Ectodermal cell (in vitro differentiated cells): ENCODE results near the gene MED13L.
"Not testable (repeated sequence)": the region's sequence is repeated elsewhere in the genome, so short reads cannot be mapped to it uniquely, and the experiment has no call there.

ENCODE experiments used
- H3K27ac ChIP-seq: 2 replicates; pipeline ENCODE4 v1.7.0; 2013; ENCODE audit warnings: mild to moderate bottlenecking, low read depth, low read length; ENCODE audit not compliant: insufficient read depth, poor library complexity, severe bottlenecking
- H3K27me3 ChIP-seq: 2 replicates; pipeline ENCODE4 v1.7.0; 2013; ENCODE audit warnings: mild to moderate bottlenecking, low read length; ENCODE audit not compliant: insufficient read depth, control insufficient read depth, poor library complexity, severe bottlenecking
- H3K36me3 ChIP-seq: one replicate; pipeline ENCODE4 v1.7.0; 2013; ENCODE audit warnings: low read length; ENCODE audit not compliant: control insufficient read depth, insufficient read depth
- H3K4me1 ChIP-seq: one replicate; pipeline ENCODE4 v1.7.0; 2013; ENCODE audit warnings: low read length; ENCODE audit not compliant: control insufficient read depth, insufficient read depth
- H3K4me3 ChIP-seq: 2 replicates; pipeline ENCODE4 v1.7.0; 2013; ENCODE audit warnings: low read depth, low read length, control low read depth; ENCODE audit not compliant: insufficient read depth
- H3K9me3 ChIP-seq: 2 replicates; pipeline ENCODE4 v1.7.0; 2013; ENCODE audit warnings: mild to moderate bottlenecking, low read length, moderate library complexity; ENCODE audit not compliant: control insufficient read depth
- WGBS, 2 experiments: methylation state at CpG; one replicate each; pipeline ENCODE4 v1.1.7; 2013; ENCODE audit warnings: missing lambda C conversion rate in 2 of 2; 5-methylcytosine and 5-hydroxymethylcytosine counted together

MED13L gene

DNA sequence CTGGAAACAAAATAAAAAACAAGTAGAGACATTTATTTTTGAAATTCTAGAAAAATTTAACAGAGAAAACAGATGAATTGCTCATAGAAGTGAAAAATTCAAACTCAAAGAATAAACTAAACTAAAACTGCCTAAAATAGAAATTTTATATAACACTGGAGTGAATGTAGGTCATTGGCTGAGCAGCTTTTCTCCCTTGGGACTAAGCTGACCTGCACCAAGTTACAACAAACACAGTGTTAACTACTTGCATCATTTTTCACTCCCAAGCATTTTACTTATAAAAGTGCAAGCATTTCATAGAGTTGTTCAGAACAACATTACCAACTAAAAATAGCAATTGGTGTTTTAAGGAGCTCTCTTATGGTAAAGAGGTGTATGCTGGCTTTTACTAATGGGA, 298.1 kb downstream of the MED13L start:
- H3K4me1 ChIP-seq = no peaks in the 10 kb centered on the region
- H3K27ac ChIP-seq = no peak overlapping the region
- peaks cover 29% of the 10 kb centered on the region for H3K36me3 ChIP-seq
- H3K9me3 ChIP-seq = no peaks in the 10 kb centered on the region
- H3K27me3 ChIP-seq = no peaks in the 10 kb centered on the region
- H3K4me3 ChIP-seq = no peak overlapping the region

DNA sequence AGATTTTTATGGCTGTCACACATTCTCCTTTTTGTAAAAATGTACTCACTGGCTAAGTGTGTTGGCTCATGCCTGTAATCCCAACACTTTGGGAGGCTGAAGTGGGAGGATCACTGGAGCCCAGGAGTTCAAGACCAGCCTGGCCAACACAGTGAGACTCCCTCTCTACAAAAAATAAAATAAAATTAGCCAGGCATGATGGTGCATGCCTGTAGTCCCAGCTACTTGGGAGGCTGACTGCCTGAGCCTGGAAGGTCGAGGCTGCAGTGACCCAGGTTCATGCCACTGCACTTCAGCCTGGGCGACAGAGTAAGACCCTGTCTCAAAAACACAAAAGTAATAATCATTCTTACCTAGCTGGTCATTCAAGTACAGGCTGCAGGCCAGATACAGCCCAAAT, 300.7 kb downstream of the MED13L start:
- H3K4me3 ChIP-seq, H3K4me1 ChIP-seq, H3K9me3 ChIP-seq, H3K27ac ChIP-seq, H3K27me3 ChIP-seq: not testable (repeated sequence)
- H3K36me3 ChIP-seq = peaks cover 16% of the 10 kb centered on the region
- WGBS, 2 experiments = 91 to 94% methylated on average over 2 of the region's 2 CpGs

DNA sequence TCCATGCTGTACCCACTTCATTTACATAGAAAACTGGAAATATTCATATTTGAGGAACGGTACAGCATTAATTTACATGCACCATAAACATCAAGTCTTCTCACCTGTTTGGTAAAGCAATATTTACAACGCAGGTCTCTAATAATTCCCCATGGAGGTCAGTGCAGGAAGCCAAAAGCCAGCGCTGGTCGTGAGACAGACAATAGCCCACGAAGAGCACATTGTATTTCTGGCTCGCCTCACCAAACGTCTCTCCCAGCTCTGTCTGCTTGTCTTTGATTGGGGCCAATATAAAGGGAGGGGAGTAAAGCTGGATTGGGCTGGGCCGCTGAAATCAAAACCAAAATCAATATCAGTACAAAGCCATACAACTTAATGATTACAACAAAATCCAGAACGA, 302.1 kb downstream of the MED13L start:
- H3K36me3 ChIP-seq = peaks cover 24% of the 10 kb centered on the region
- H3K4me1 ChIP-seq = no peaks in the 10 kb centered on the region
- no peak overlapping the region for H3K4me3 ChIP-seq
- H3K27me3 ChIP-seq = no peaks in the 10 kb centered on the region
- WGBS, 2 experiments = 87 to 93% methylated on average over 9 of the region's 9 CpGs
- H3K9me3 ChIP-seq = no peaks in the 10 kb centered on the region
- no peak overlapping the region for H3K27ac ChIP-seq

DNA sequence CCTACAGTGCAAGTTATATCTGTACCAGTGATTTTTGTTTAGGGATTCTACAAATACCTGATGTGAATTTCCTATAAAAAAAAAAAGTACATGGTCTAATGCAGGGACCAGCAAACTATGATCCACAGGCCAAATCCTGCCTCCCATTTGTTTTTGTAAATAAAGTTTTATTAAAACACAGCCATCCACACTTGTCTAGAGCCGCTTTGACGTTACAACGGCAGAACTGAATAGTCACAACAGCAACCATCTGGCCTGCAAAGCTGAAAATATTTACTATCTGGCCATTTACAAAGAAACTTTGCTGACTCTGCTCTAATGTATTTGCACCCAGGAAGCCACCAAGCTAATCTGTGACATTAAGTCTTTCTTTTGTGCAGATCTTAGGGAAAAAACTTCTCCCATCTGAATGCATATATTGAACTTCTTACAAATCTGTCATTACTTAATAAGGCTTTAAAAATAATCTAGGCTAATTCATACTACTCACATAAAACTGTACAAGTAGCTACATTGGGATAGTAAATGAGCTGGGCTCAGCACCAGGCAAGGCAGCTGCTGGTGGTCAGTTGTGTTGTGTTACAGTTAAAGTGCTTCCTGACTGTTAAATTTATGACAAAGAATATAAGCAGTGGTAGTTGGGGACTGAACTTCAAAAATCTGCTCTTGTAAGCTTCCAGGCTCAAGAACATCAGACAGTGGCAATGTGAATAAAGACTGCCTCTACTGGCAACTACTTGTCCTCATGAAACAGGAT, 303.3 kb downstream of the MED13L start:
- peaks cover 24% of the 10 kb centered on the region for H3K36me3 ChIP-seq
- WGBS, 2 experiments = 97 to 99% methylated on average over 3 of the region's 3 CpGs
- no peaks in the 10 kb centered on the region for H3K27me3 ChIP-seq

DNA sequence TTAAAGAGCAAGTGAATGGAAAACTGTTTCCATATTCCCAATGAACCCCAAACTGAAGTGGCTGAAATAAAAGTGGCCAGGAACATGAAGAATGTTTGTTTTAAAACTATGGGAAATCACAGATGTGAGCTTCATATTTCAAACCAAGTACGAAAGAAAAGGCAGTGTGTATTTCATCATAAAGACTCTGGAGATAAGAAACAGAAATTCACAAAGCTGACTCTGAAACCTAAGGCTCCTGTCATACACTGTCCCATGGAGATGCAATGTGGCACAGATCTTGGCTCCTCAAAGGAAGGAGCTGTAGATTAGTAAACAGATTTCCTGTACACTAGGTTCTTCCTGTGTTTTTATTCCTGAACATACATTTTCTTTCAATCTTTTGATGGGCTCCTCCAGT, 304.4 kb downstream of the MED13L start:
- no peak overlapping the region for H3K4me3 ChIP-seq
- 100% methylated on average over 1 of the region's 1 CpG for WGBS, 2 experiments

More for the DNA sequence above, 303.3 kb downstream of the MED13L start:
- no peak overlapping the region for H3K27ac ChIP-seq
- no peaks in the 10 kb centered on the region for H3K4me1 ChIP-seq
- H3K4me3 ChIP-seq = no peak overlapping the region
- H3K9me3 ChIP-seq = no peaks in the 10 kb centered on the region

DNA sequence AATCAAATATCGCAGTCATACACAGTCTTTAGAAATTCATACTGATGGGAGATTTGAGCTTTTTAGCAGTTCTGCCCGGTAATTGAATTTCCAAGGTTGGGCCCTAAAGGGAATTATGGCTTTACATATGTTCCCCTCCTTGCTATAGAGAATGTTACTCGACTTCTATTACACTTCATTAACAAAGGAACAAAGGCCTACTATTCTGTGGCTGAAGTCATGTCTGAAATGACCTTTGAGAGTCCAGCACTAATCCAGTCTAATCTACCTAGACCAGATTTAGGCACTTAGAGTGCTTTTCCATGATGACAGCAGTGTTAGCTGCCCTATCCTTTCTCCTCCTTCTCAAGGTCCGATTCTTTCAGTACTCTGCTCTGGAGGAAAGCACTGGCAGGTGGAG, 305.3 kb downstream of the MED13L start:
- Histone ChIP-seq H3K27me3 (no peaks in the 10 kb centered on the region), H3K4me1 (no peaks in the 10 kb centered on the region), H3K9me3 (no peaks in the 10 kb centered on the region), H3K36me3 (peaks cover 26% of the 10 kb centered on the region), H3K4me3 (no peak overlapping the region), H3K27ac (peak overlapping the region; percentile 38)
- 88 to 95% methylated on average over 4 of the region's 4 CpGs for WGBS, 2 experiments

More for the DNA sequence above, 304.4 kb downstream of the MED13L start:
- Histone ChIP-seq H3K27me3 (no peaks in the 10 kb centered on the region), H3K4me1 (no peaks in the 10 kb centered on the region), H3K9me3 (no peaks in the 10 kb centered on the region), H3K27ac (no peak overlapping the region), H3K36me3 (peaks cover 24% of the 10 kb centered on the region)

DNA sequence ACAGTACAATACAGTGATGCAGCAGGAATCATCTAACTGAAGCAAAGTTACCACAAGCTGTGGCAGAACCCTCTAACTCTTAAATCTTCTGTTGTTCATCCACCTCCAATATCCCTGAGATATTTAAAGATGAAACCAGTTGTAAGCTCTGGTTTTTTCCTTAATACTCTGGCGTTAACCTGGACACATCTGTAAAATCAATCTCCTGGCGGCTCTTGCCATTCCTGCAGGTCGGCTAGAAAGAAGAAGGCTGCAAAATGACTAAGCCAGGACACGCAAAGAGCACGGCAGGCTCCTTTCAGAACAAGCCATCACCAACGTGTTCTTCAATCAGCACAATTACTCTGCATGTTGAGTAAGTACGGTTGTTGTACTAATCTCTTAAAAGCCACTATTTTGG, 309.3 kb downstream of the MED13L start:
- H3K27me3 ChIP-seq = no peaks in the 10 kb centered on the region
- 94 to 97% methylated on average over 7 of the region's 7 CpGs for WGBS, 2 experiments
- peaks cover 40% of the 10 kb centered on the region for H3K36me3 ChIP-seq
- H3K4me3 ChIP-seq = no peak overlapping the region
- no peak overlapping the region for H3K27ac ChIP-seq
- no peaks in the 10 kb centered on the region for H3K4me1 ChIP-seq
- H3K9me3 ChIP-seq = no peaks in the 10 kb centered on the region

DNA sequence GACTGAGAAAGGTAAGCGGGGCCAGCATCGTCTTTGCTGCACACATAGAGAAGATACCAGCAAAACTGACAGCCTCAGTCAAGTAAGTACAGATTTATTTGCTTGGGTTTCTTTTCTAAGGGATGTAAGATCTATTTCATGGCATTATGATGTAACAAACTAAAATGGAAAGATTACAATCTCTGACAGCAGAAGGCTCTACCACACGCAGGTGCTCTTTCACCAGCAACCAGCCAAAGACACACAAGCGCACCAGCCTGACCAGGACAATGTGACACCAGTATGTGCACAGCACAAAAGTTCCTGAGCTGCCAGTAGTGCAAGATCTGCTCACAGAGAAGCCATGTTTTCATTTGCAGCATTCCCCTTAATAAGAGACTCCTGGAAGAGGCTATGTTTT, 311.1 kb downstream of the MED13L start:
- no peaks in the 10 kb centered on the region for H3K9me3 ChIP-seq
- H3K4me3 ChIP-seq = no peak overlapping the region
- no peaks in the 10 kb centered on the region for H3K4me1 ChIP-seq
- H3K27me3 ChIP-seq = no peaks in the 10 kb centered on the region
- 97% methylated on average over 4 of the region's 4 CpGs for WGBS, 2 experiments
- peaks cover 31% of the 10 kb centered on the region for H3K36me3 ChIP-seq
- H3K27ac ChIP-seq = no peak overlapping the region

DNA sequence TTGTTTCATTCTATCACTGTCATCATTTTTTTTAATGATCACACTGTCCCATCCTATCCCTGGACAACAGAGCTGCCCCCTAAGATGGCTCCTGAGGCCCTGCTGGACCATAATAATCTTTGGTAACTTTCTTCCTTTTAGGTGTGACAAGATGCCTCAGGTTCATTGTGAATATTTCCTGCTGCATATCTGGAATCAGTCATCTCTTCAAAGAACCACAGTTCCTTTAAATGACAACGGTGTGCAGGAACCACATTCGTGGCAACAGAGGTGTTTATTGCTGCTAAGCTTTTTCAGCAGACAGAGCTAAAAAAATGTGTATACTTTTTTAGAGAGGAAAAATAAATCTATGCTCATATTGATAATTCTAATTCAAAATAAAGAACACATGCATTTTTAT, 312.9 kb downstream of the MED13L start:
- 97 to 100% methylated on average over 2 of the region's 2 CpGs for WGBS, 2 experiments
- Histone ChIP-seq H3K36me3 (peaks cover 33% of the 10 kb centered on the region), H3K27me3 (no peaks in the 10 kb centered on the region)

DNA sequence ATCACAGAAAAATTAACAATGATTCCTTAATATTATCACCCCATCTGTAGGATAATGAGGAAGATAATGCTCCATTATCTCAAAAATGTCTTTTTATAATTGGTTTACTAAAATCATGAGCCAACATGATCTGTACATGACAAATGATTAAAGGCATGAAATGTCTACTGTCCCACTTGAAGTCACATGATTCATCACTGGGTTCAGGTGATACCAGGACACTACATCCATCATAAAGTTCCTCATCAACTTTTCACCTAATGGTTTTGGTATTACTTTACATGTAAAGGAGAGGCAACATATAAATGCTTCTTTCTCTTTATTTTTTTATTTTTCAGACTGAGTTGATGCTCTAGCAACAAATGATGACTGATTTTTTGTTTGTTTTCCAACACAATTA, 313.3 kb downstream of the MED13L start:
- Histone ChIP-seq H3K27me3 (no peaks in the 10 kb centered on the region), H3K9me3 (no peaks in the 10 kb centered on the region), H3K27ac (no peak overlapping the region), H3K36me3 (peaks cover 33% of the 10 kb centered on the region), H3K4me1 (no peaks in the 10 kb centered on the region), H3K4me3 (no peak overlapping the region)

More for the DNA sequence above, 312.9 kb downstream of the MED13L start:
- H3K4me1 ChIP-seq = no peaks in the 10 kb centered on the region
- H3K27ac ChIP-seq = no peak overlapping the region
- no peak overlapping the region for H3K4me3 ChIP-seq
- H3K9me3 ChIP-seq = no peaks in the 10 kb centered on the region

DNA sequence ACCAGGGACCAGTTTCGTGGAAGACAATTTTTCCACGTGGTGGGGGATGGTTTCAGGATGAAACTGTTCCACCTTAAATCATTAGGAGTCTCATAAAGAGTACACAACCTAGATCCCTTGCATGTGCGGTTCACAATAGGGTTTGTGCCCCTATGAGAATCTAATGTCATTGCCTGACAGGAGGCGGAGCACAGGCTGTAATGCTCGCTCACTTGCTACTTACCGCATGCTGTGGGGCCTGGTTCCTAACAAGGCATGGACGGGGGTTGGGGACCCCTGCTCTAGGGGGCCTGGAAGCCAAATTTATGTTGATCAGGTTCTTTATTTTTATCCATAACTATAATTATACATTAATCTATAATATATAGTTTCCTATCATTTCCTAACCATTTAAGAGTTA, 315.3 kb downstream of the MED13L start:
- Histone ChIP-seq H3K4me3 (no peak overlapping the region), H3K4me1 (no peaks in the 10 kb centered on the region), H3K27ac (no peak overlapping the region), H3K36me3 (peaks cover 26% of the 10 kb centered on the region), H3K9me3 (no peaks in the 10 kb centered on the region), H3K27me3 (no peaks in the 10 kb centered on the region)
- 89 to 90% methylated on average over 7 of the region's 7 CpGs for WGBS, 2 experiments
